Chondrocyte (in vitro differentiated cells): ENCODE data around the gene ODC1. TPM values are rescaled to one million over a fixed set of nuclear protein-coding genes. Genes with fewer than 3 reads are reported as not detected.

ENCODE experiments used
- DNase-seq: peaks from one replicate; pipeline ENCODE4 v3.0.0; 2021; ENCODE audit warnings: mixed read lengths, low spot score
- H3K27ac Mint-ChIP-seq: one replicate; pipeline ENCODE4 v1.8.0; 2021; ENCODE audit warnings: mild to moderate bottlenecking, moderate library complexity, mixed read lengths; ENCODE audit not compliant: unreplicated experiment
- H3K27me3 Mint-ChIP-seq: 2 replicates; pipeline ENCODE4 v1.8.0; 2021; ENCODE audit warnings: low read depth, mixed read lengths
- H3K36me3 Mint-ChIP-seq: 2 replicates; pipeline ENCODE4 v1.8.0; 2021; ENCODE audit warnings: low read depth, mixed read lengths
- H3K4me1 Mint-ChIP-seq: 2 replicates; pipeline ENCODE4 v1.8.0; 2021; ENCODE audit warnings: low read depth, mild to moderate bottlenecking, mixed read lengths
- H3K4me3 Mint-ChIP-seq: one replicate; pipeline ENCODE4 v1.8.0; 2021; ENCODE audit warnings: mild to moderate bottlenecking, moderate library complexity, mixed read lengths; ENCODE audit not compliant: unreplicated experiment
- H3K9me3 Mint-ChIP-seq: 2 replicates; pipeline ENCODE4 v1.8.0; 2021; ENCODE audit warnings: low read depth, mixed read lengths
- CTCF ChIP-seq: fragments of 200-600 bp; sonication (generic); IDR thresholded peaks from 2 replicates; pipeline ENCODE4 v1.5.0; 2021; ENCODE audit warnings: antibody characterized with exemption, mild to moderate bottlenecking, moderate library complexity
- total RNA-seq: library from RNA; stranded (reverse); gene quantifications from 3 replicates; pipeline ENCODE4 v1.2.1, GENCODE V29; 2021

Gene ODC1
- total RNA-seq, 1 donor from 2014 or later = 65.3 TPM

DNA sequence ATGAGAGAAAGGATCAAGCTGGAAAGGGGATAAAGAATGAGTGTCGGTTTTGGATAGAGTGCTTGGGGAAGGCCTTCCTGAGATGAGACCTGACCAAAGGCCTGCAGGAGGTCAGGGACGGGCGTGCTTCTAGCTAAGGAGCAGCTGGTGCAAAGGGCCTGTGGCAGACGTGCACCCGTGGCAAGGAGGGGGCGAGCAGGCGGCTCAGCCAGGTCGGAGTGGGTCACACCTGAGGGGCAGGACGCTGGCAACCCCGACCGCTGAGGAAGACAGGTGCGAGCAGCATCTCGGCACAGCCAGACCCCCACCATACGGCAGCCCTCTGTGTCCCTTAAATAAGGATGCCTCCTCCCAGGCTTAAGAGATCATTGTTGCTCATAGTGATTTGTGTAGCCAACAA lies 48.1 kb downstream of the ODC1 start:
- DNase-seq = no peak
- H3K27me3 Mint-ChIP-seq = no peaks in the 10 kb centered on the region
- no peak overlapping the region for H3K4me3 Mint-ChIP-seq
- H3K4me1 Mint-ChIP-seq = peaks cover 24% of the 10 kb centered on the region
- H3K9me3 Mint-ChIP-seq = no peaks in the 10 kb centered on the region
- H3K36me3 Mint-ChIP-seq = peaks cover 3% of the 10 kb centered on the region
- H3K27ac Mint-ChIP-seq = no peak overlapping the region
- TF ChIP-seq CTCF = no peak

GRCh38 chr2:10399358-10399757 lies 48.8 kb downstream of the ODC1 start:
- no peak for TF ChIP-seq CTCF
- Mint-ChIP-seq H3K4me1 (peaks cover 17% of the 10 kb centered on the region), H3K27ac (no peak overlapping the region), H3K9me3 (no peaks in the 10 kb centered on the region), H3K36me3 (peaks cover 3% of the 10 kb centered on the region), H3K27me3 (no peaks in the 10 kb centered on the region), H3K4me3 (no peak overlapping the region)
- no peak for DNase-seq

- H3K4me1 Mint-ChIP-seq = peaks cover 10% of the 10 kb centered on the region
- no peak overlapping the region for H3K4me3 Mint-ChIP-seq
- no peaks in the 10 kb centered on the region for H3K9me3 Mint-ChIP-seq
- no peak for TF ChIP-seq CTCF
- DNase-seq = no peak
- no peak overlapping the region for H3K27ac Mint-ChIP-seq
- H3K36me3 Mint-ChIP-seq = peaks cover 3% of the 10 kb centered on the region
- no peaks in the 10 kb centered on the region for H3K27me3 Mint-ChIP-seq
Observed at GRCh38 chr2:10398496-10398895, 49.6 kb downstream of the ODC1 start.

GRCh38 chr2:10397878-10398277 lies 50.2 kb downstream of the ODC1 start:
- H3K4me3 Mint-ChIP-seq = no peak overlapping the region
- TF ChIP-seq CTCF = no peak
- no peaks in the 10 kb centered on the region for H3K9me3 Mint-ChIP-seq
- H3K4me1 Mint-ChIP-seq = peaks cover 10% of the 10 kb centered on the region
- H3K27ac Mint-ChIP-seq = no peak overlapping the region
- peaks cover 3% of the 10 kb centered on the region for H3K36me3 Mint-ChIP-seq
- no peak for DNase-seq
- H3K27me3 Mint-ChIP-seq = no peaks in the 10 kb centered on the region

- peaks cover 3% of the 10 kb centered on the region for H3K36me3 Mint-ChIP-seq
Observed at GRCh38 chr2:10397297-10397875, 50.7 kb downstream of the ODC1 start.

More at GRCh38 chr2:10397297-10397875, 50.7 kb downstream of the ODC1 start:
- H3K4me1 Mint-ChIP-seq = peaks cover 7% of the 10 kb centered on the region
- no peak overlapping the region for H3K4me3 Mint-ChIP-seq
- TF ChIP-seq CTCF = no peak
- H3K27me3 Mint-ChIP-seq = no peaks in the 10 kb centered on the region
- H3K9me3 Mint-ChIP-seq = no peaks in the 10 kb centered on the region
- DNase-seq = no peak
- no peak overlapping the region for H3K27ac Mint-ChIP-seq
